ENCODE results near the gene MXRA7.
"Not testable (repeated sequence)": the region's sequence is repeated elsewhere in the genome, so short reads cannot be mapped to it uniquely, and the experiment has no call there.

The MXRA7 gene

DNA sequence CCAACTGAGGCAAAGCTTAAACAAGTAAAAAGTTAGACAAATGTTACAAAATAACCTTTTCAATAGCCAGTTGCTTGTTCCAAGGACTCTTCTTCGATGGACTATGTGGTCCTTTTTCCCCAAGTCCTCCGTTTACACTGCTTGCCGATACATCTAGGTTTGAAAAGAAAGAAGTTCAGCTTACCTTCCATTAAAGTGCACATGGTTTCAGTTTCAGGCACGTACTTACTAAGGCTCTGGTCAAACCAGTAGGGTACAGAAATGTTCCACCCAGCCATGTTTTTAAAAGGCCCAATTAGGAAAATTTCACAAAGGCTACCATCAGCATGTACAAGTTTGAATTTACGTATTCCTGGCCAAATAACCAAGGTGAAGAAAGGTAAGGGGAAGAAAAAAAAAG is 24.2 kb upstream of the MXRA7 start:
- DNase-seq, result peak; percentile 53 to 57

DNA sequence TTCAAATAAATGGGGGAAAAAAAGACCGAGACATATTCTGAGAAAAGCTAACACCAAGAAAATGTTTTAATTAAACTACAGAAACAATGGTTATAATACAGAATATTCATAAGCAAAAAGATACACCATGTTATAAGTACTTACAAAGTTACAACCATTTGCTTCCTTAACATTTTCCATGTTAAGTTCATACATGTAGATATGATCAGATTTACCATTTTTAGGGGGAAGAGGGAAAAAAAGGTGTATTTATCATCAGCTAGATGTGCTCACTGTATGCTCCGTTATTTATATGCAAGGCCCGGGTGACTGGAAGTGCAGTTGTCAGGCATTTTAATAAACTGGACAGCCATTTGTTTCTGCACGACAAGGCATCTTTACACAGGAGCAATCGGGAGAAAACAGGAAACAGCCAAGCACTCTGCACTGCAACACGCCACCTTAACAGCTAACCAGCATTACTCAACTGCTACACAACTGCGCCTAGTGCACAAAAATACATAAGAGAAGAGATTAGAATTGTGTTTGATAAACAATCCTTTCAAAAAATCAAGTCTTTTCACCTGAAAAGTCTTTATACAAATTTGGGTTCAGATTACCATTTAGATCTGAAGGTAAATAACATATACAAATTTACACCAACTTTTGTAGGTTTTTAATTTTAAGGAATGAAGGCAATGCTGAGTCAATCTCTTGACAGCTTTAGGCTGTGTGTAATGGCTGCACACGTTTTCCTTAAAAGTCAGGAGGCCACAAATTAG is 23.5 kb upstream of the MXRA7 start:
- DNase-seq, result peak; percentile 66 to 81

DNA sequence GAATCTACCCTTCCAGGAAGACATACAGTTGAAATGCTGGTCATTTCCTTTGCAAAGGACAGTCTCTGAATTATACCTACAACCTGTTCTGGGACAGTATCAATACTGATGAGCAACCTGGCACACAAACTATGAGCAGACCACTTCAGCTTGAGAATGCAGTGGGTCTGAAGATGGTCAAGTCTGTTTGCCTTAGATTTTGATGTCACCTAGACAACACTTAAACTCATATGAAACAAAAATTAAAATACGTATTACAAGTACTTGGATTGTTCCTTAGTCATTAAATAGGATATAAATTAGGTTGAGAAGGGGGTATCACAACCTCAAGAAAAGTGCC is 22.8 kb upstream of the MXRA7 start:
- no peak for DNase-seq

DNA sequence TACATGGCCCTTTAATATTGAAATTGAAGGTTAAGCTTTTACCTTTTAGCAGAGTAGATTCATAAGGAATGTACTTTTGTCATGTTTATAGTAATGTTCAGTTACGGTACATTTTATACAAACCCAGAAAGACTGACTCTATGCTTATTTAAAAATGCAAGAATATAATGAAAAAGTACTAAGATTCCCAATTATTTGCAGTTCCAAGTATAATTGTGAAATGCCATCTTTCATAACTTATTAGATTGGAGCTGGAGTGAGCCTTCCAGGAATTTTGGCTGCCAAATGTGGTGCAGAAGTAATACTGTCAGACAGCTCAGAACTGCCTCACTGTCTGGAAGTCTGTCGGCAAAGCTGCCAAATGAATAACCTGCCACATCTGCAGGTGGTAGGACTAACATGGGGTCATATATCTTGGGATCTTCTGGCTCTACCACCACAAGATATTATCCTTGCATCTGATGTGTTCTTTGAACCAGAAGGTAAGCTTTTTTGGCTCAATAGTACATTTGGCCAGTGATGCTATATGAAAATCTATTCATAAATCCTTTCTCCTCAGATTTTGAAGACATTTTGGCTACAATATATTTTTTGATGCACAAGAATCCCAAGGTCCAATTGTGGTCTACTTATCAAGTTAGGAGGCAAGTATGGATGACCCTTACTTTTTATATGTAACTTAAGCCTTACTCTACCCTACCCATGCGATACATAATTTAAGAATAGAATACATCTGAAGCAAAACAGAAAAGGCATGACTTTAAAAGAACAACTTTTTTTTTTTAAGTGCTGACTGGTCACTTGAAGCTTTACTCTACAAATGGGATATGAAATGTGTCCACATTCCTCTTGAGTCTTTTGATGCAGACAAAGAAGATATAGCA is 22.2 kb upstream of the MXRA7 start:
- no peak for DNase-seq

DNA sequence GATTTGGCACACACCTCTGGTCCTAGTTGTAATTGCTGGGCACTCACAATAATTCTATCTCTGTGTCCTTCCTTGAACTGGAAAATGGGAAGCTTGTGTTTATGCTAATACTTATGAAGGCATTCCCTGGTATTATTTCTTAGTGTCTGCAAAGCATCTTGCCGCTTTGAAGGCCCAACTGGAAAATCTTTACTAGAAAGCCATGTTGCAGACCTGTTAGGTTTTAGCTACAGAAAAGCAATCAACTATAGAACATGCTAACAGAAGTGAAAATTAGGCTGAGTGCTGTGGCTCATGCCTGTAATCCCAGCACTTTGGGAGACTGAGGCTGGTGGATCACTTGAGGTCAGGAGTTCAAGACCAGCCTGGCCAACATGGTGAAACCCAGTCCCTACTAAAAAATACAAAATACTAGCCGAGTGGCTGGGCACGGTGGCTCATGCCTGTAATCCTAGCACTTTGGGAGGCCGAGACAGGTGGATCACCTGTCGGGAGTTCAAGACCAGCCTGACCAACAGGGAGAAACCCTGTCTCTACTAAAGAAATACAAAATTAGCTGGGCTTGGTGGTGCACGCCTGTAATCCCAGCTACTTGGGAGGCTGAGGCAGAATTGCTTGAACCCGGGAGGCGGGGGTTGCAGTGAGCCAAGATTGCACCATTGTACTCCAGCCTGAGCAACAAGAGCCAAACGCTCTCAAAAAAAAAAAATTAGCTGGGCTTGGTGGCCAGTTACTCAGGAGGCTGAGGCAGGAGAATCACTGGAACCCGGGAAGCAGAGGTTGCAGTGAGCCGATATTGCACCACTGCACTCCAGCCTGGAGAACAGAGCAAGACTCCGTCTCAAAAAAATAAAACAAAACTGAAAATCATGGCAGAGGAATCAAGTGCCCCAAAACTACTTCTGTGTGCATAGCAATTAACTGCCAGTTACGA is 21.3 kb upstream of the MXRA7 start:
- not testable (repeated sequence) for DNase-seq

DNA sequence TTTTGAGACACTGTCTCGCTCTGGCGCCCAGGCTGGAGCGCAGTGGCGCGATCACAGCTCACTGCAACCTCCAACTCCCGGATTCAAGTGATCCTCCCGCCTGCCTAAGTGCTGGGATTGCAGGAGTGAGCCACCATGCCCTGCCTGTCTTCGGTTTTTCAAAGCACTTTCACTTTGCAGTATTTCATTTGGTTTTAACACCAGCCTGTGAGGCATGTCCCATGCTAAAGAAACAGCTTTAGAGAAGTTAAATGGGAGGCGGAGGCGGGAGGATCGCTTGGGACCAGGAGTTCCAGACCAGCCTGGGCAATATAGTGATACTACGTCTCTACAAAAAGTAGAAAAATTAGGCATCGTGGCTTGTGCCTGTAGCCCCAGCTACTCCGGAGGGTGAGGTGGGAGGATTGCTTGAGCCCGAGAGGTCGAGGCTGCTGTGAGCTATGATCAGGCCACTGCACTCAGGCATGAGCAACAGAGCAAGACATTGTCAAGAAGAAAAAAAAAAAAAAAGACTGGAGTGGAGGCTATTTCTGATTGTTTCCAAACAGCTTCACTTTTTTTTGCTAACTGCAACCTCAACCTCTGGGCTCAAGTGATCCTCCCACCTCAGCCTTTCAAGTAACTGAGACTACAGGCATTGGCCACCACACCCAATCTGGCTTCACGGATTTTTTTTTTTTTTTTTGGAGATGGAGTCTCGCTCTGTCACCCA is 17.1 kb upstream of the MXRA7 start:
- DNase-seq, result peak in 1 of 2 experiments; percentile 51

DNA sequence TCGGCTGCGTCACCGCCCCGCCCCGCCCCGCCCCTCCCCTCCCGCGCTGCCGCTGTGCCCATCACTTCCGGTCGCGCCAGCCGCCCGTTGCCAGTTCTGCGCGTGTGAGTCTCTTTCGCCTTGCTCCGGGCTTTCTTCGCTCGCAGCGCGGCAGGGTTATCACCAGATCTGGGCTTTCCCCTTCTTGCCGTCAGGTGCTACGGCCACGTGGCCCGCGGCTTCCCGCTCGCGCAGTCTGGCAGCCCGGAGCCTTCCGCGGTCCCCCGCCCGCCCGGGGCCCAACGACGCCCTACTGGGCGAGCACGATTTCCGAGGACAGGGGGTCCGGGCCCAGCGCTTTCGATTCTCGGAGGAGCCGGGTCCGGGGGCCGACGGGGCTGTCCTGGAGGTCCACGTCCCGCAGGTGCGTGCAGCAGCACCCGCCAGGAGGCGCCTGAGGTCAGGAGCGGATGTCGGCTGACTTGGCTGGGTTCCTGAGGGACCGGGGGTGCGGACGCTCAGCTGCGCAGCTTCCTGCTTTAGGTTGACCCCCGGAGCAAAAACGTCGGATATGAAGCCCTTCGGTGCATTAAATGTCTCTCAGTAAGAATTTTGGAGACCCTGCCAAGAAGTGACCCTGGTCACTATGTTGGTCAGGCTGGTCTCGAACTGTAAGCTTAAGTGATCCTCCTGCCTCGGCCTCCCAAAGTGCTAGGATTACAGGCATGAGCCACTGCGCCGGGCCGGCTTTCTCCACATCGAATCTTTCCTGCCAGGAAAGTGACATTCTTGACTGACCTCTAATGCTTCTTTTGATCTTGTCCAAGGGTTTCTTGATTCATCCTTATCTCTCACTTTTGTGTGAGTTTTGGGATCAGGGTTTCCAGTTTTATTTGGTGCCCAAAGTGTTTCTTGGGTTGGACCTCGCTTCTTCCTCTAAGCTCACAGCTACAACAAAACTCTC is 16.3 kb upstream of the MXRA7 start, which contains the start of gene METTL23:
METTL23 (plus strand) TSS at position 64 of the 943 bp plus-strand sequence. CDS start 2,872 bp downstream, outside the sequence.
- DNase-seq, result peak; percentile 55 to 60

DNA sequence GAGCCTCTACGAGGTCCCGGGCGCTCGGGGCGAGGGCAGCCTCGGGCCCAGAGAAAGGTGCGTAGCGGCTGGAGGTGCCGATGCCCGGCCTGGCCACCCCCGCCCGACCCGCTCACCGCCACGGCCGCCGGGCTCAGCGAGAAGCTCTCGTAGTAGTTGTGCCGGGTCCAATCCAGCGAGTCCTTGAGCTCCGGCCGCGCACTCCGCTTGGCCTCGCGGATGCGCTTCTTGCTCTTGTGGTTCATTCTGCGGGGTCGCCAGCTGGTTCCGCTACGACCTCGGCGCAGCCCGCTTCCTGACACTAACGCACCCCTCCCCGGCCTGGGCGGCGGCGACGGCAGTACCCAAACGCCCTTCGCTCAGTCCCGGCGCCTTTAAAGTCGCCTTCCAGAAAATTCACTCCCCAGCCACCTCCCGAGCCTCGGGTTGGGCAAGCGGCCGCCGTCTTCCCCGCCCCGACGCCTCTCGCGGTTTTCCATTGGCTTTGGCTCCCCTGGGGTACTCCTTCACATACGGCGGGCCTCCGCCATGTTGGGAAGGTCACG is 15.5 kb upstream of the MXRA7 start, which contains the start of gene JMJD6:
JMJD6 (minus strand) TSS at position 376 of the 545 bp plus-strand sequence; CDS start at position 245, 131 bp downstream.
- peak; percentile 98 to 99 for DNase-seq

DNA sequence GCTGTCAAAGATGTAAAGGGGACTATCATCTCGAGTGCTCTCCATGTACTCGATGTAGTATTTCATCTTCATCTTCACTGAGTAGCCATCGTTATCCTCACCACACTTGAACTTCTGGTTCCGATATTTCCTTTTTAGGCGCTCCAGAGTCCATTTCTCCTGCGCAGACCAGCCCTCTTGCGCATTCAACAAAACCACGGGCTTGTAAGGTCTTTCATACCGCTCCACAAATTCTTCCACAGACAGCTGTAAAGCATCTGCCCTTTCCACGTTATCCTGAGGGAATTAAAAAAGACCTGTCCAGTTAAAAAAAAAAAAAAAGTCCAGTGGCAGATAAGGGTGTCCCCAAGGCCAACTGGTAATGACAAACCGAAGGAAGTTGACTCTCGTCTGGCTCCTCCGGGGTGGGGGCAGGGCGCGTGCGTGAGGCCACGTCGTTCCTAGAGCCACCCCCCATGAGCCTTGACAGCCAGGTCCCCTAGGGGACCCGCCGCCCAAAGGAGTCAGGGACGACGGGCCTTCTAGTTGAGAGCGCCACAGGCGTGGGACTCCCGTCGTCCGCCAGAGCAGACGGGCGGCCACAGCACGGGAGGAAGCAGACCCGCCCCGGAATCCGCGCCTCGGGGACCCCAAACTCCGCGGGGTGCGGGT is 14.9 kb upstream of the MXRA7 start:
- peak; percentile 67 to 73 for DNase-seq

DNA sequence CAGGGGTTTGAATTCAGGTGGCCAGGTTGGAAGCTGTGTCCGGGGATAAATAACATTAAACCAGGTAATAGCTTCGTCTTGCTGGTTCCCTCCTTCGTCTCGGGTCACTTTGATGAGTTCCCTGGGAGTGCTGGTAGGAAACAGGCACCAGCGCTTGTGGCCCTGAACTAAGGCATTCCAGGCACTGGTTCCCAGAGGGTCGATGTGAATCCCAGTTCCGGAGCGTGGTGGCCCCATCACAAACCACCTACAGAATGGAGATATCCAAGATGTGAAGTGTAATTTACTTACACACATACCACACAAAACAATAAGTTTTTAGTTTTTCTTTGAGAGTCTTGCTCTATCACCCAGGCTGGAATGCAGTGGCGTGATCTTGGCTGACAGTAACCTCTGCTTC is 13.0 kb upstream of the MXRA7 start:
- no peak for DNase-seq

DNA sequence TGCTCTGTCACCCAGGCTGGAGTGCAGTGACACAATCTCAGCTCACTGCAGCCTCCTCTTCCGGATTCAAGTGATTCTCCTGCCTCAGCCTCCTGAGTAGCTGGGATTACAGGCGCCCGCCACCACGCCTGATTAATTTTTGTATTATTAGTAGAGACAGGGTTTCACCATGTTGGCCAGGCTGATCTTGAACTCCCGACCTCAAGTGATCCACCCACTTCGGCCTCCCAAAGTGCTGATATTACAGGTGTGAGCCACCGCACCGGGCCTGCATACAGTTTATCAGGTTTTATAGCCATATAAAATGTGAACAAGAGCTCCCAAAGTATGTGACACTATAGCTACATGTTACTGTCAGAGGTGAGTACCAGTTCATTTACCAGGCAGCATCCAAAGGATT is 12.2 kb upstream of the MXRA7 start:
- DNase-seq, result not testable (repeated sequence)

DNA sequence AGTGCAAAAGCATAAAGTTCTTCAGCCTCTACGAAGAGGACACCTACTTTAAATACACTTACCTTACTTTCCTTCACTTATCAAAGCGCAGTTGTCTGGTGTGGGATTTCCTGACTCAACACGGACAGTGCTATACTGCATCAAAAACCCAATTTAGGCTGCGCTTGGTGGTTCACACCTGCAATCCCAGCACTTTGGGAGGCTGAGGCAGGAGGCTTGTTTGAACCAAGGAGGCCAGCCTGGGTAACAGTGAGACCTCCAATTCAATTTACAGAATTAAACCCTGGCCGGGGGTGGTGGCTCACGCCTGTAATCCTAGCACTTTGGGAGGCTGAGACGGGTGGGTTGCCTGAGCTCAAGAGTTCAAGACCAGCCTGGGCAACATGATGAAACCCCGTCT is 11.5 kb upstream of the MXRA7 start:
- DNase-seq, result no peak

DNA sequence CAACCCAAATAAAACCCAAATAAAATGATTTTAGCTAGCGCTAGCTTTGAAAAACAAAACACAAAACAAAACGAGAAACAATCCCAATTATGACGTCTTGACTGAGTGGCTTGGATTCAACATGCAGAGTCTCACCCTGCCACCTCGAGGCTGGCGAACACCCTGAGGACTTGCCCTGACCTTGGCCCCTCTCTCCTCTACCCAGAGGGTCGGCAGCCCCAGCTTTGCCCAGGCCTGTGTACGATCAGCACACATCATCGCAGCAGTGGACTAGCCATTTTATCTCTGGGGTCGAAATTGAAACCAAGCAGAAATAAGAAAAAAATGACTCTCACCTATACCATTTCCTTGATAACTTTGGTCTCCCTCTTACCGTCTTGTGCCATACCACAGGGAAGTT is 10.7 kb upstream of the MXRA7 start:
- DNase-seq, result no peak

DNA sequence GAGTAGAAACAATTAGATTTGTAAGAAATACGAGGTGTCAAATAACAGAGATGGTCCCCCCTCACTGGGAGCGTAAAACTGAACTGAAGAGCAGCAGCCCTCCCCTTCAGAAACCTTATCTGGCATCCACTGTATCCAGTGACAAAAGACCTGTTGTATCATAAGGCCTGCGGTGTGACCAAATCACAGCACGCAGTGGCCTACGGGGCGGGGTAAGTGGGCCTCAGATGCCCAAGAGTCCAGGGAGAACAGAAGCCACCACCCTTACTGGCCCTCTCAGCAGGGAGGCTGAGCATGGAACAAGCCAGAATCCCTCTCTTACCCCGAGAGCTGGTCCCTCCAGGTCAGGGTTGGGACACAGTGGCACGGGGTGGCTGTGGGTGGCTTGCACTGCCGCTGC is 10.2 kb upstream of the MXRA7 start:
- DNase-seq, result no peak

DNA sequence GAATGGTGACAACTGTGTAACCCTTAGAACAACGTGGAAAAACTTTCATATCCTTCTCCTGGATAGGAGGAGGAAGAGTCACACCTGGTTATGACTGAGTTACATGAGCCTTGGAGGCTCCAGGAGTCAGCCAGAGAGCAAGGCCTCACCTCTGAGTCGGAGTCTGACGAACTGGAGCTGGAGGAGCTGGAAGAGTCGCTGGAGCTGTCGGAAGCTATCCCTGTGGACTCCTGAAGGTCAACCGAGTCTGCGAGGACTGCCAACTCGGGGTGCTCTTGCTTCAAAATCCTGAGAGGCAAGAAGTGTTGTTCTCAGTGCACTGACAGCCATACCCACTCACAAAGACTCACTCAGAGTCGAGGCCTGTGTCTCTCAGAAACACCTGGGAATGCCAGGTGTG is 9.4 kb upstream of the MXRA7 start:
- no peak for DNase-seq

DNA sequence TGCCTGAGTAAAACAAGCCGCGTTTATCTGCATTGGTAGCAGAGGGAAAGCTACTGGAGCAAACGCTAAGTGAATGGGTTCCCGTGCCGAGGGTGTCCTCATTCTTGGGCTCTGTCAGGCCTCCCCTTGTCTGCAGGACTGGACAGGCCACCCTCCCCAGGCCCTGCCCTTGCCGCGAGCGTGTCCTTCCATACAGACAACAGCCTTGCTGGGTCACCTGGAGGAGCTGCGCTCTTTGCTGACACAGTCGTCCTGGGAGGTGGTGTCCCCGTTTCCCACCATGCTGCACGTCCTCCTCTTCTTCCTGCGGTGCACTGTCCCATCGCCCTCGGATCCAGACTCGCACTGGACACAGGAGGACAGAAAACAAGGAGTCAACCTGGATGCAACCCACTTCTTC is 7.8 kb upstream of the MXRA7 start:
- no peak for DNase-seq

DNA sequence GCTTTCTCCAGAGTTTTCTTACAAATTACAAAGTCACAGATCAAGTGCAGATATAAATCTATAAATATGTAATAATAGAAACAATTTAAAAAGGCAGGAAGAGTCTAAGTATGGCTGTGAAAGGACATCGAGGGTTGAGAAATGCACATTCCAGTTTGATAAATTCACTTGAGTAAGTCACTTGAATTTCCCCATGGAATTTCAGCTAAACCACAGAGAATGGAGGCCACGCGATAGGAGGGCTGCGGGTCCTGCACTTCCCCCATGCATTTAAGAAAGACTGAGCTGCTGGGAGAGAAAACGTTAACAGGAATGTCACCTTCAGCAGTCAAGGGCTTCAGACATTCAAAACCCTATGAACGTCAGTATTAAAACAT is 6.1 kb upstream of the MXRA7 start:
- DNase-seq, result no peak

DNA sequence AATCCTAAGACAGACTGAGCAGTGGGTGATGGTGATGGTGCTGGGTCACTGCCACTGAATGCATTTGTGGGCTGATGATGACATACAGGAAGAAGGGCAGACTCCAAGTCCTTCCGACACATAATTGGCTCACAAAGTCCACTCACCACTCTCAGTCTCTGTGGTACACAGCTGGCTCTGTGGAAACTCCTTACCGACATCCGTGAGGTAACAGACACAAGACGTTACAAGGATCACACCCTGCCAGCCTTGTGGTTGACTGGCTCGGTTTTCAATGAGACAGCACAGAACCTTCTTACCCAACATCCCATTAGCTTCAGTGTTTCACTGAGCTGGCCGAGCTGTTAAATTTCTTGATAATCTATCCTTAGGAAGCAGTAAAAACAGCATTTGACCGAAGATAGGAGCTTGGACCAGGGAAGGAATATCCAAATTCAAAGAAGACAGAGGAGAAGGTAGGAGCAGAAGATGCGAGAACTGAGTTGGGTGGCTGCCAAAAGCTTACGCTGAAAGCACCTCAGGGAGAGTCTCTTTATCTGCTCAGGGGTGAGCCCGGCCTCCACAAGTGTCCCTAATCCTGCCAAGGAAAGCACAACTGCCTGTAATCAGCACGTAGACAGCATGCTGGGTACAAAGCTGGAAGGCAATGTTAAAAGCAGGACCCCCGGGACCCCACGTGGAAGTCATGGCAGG is 5.5 kb upstream of the MXRA7 start:
- peak; percentile 97 to 99 for DNase-seq

DNA sequence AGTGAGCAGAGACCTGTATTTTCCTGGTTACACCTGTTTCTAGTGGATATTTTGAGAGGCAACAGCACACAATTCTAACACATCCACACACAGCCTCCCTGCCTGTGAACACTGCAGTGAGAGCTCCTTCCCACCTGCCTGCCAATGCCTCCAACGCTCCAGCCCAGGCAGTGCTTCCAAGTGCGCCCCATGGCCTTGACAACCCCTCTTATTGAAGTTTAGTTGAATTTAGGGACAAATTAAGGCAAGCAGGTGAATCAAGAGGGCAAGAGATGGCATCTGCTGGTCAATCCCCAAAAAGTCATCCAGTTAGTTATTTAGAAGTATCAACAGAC is 4.7 kb upstream of the MXRA7 start:
- DNase-seq, result no peak
